A549 (cell line): ENCODE measurements around the gene ZMYND10. TPM values are rescaled to one million over a fixed set of nuclear protein-coding genes. Genes with fewer than 3 reads are reported as not detected.

Experiments used
- ATAC-seq, 2 experiments: fragments of 200-7000 bp in 1 of 2; fragments of >200 bp in 1 of 2; cut with Nextera tagmentation in 1 of 2; cut with Tn5 transposase in 1 of 2; 3 replicates each; pipeline versions ENCODE4 v1.8.0 to v1.9.1; 2018 to 2020; ENCODE audit warnings: mild to moderate bottlenecking in 1 of 2, moderate library complexity in 1 of 2
- CTCF ChIA-PET: fragments of 300-600 bp; sonication (Branson Sonifier 250); formaldehyde crosslinking; extraction: SDS; loops from one replicate; lab custom pipeline; 2021; ENCODE audit warnings: antibody characterized with exemption, inconsistent platforms; lab: Yijun Ruan, JAX
- POLR2A ChIA-PET: fragments of 350-600 bp; formaldehyde crosslinking; extraction: SDS; loops from one replicate; lab custom pipeline; 2021; ENCODE audit warnings: antibody characterized with exemption, inconsistent platforms; lab: Yijun Ruan, JAX
- DNase-seq, 2 experiments: peaks; one replicate each; pipeline versions ENCODE4 v3.0.0 to v3.0.0-alpha.2; 2011 to 2016; ENCODE audit warnings: low read depth in 1 of 2, low spot score in 1 of 2
- FAIRE-seq: peaks from 2 replicates; lab custom pipeline; 2011; peaks lifted over from hg19 to GRCh38; lab: Jason Lieb, UNC
- H3K27ac ChIP-seq, 2 experiments: fragments of >200 bp; sonication (Bioruptor Twin); formaldehyde crosslinking; 3 replicates each; pipeline ENCODE4 v1.5.1; 2016 to 2017
- H3K4me1 ChIP-seq: fragments of >200 bp; sonication (Bioruptor Twin); formaldehyde crosslinking; 3 replicates; pipeline ENCODE4 v1.6.1; 2016
- H3K4me2 ChIP-seq: fragments of >200 bp; sonication (Bioruptor Twin); formaldehyde crosslinking; 3 replicates; pipeline ENCODE4 v1.6.1; 2016
- H3K4me3 ChIP-seq: fragments of >200 bp; sonication (Bioruptor Twin); formaldehyde crosslinking; 3 replicates; pipeline ENCODE4 v1.5.1; 2016
- H3K9me3 ChIP-seq: fragments of >200 bp; sonication (Bioruptor Twin); formaldehyde crosslinking; 3 replicates; pipeline ENCODE4 v1.6.1; 2016
- ATOH8 ChIP-seq: fragments of 250-450 bp; sonication (Bioruptor Pico); IDR thresholded peaks from 2 replicates; pipeline ENCODE4 v1.5.0; 2020; ENCODE audit warnings: low read depth, mild to moderate bottlenecking, moderate library complexity
- CBX8 ChIP-seq: fragments of 200-600 bp; sonication (generic); IDR thresholded peaks from 2 replicates; pipeline ENCODE4 v1.6.1; 2016
- CEBPB ChIP-seq, 2 experiments: fragments of >200 bp in 1 of 2; sonication (Bioruptor Twin) in 1 of 2; formaldehyde crosslinking in 1 of 2; IDR thresholded peaks; 2 replicates each; pipeline ENCODE4 v1.6.1; 2012 to 2016
- CHD4 ChIP-seq: fragments of 200-600 bp; sonication (generic); IDR thresholded peaks from 2 replicates; pipeline ENCODE4 v1.6.1; 2016; ENCODE audit warnings: antibody characterized with exemption, mild to moderate bottlenecking, borderline replicate concordance
- ELK1 ChIP-seq: fragments of 150-350 bp; IDR thresholded peaks from 2 replicates; pipeline ENCODE4 v1.6.1; 2014; ENCODE audit warnings: low read depth, mild to moderate bottlenecking, low read length
- GATA3 ChIP-seq: IDR thresholded peaks from 2 replicates; pipeline ENCODE4 v1.6.1; 2012; ENCODE audit warnings: borderline replicate concordance
- HDAC2 ChIP-seq: fragments of 200-600 bp; sonication (generic); IDR thresholded peaks from 2 replicates; pipeline ENCODE4 v1.6.1; 2016
- HES2 ChIP-seq: fragments of >200 bp; sonication (Bioruptor Twin); formaldehyde crosslinking; IDR thresholded peaks from 2 replicates; pipeline ENCODE4 v1.6.1; 2016
- HOXB13 ChIP-seq: fragments of 250-450 bp; sonication (Bioruptor Pico); IDR thresholded peaks from 2 replicates; pipeline ENCODE4 v1.5.0; 2020; ENCODE audit warnings: low read depth, mild to moderate bottlenecking, moderate library complexity
- JUNB ChIP-seq: fragments of >200 bp; sonication (Bioruptor Twin); formaldehyde crosslinking; IDR thresholded peaks from 2 replicates; pipeline ENCODE4 v1.6.1; 2016
- MAFK ChIP-seq: fragments of 450-650 bp; IDR thresholded peaks from 2 replicates; pipeline ENCODE4 v1.6.1; 2014; ENCODE audit not compliant: partially characterized antibody
- MAX ChIP-seq: IDR thresholded peaks from 2 replicates; pipeline ENCODE4 v1.6.1; 2012
- PBX3 ChIP-seq: IDR thresholded peaks from 2 replicates; pipeline ENCODE4 v1.6.1; 2012
- PHF8 ChIP-seq: fragments of 200-600 bp; sonication (generic); IDR thresholded peaks from 2 replicates; pipeline ENCODE4 v1.6.1; 2016; ENCODE audit warnings: low read depth, mild to moderate bottlenecking, antibody characterized with exemption, moderate library complexity, borderline replicate concordance
- SREBF2 ChIP-seq: fragments of 450-650 bp; IDR thresholded peaks from 2 replicates; pipeline ENCODE4 v1.6.1; 2014; ENCODE audit warnings: mild to moderate bottlenecking, moderate library complexity
- TFCP2L1 ChIP-seq: fragments of 250-450 bp; sonication (Bioruptor Pico); IDR thresholded peaks from 2 replicates; pipeline ENCODE4 v1.5.0; 2021; ENCODE audit warnings: mild to moderate bottlenecking
- USF2 ChIP-seq: fragments of 450-650 bp; IDR thresholded peaks from 2 replicates; pipeline ENCODE4 v1.6.1; 2014; ENCODE audit warnings: antibody characterized with exemption
- ZFP36 ChIP-seq: fragments of 450-650 bp; IDR thresholded peaks from 2 replicates; pipeline ENCODE4 v1.6.1; 2014; ENCODE audit warnings: borderline replicate concordance; ENCODE audit not compliant: partially characterized antibody
- ZNF302 ChIP-seq: fragments of 250-450 bp; sonication (Bioruptor Pico); IDR thresholded peaks from 2 replicates; pipeline ENCODE4 v1.9.0; 2021; ENCODE audit warnings: inconsistent platforms, mild to moderate bottlenecking, moderate library complexity
- WGBS: methylation state at CpG from one replicate; pipeline ENCODE4 v1.1.6; 2017; ENCODE audit errors: missing lambda C conversion rate; 5-methylcytosine and 5-hydroxymethylcytosine counted together
- polyA plus RNA-seq, 4 experiments: library from polyadenylated mRNA; depleted of rRNA in 3 of 4; stranded (reverse); fragments of >200 nt; fragmentation: RNase III in 1 of 4; extraction: RNeasy Plus Mini Kit Qiagen cat#74134 plus additional on column Dnase treatment in 1 of 4; gene quantifications; 2 replicates in 3 of 4; 3 replicates in 1 of 4; pipeline ENCODE4 v1.2.3, GENCODE V29; 2011 to 2017

ZMYND10 gene
- polyA plus RNA-seq, 2 of the 4 experiments (the other 2 are of a cell fraction) = 0.43 to 0.77 TPM

- ChIA-PET CTCF (interaction anchor here (0.8 kb wide), 1 partner anchor 64 kb away, joined by 3 read pairs; no protein-coding TSS in a partner anchor), POLR2A (no interaction called here)
- ATAC-seq = no peak
- no peak overlapping the region for H3K27ac ChIP-seq
- no peak overlapping the region for H3K4me2 ChIP-seq
- no peak for FAIRE-seq
- TF ChIP-seq PHF8 = no peak
- no peak for TF ChIP-seq CHD4
- TF ChIP-seq ZNF302 (CRISPR knock-in tag) = no peak
- no peak for TF ChIP-seq TFCP2L1 (CRISPR knock-in tag)
- no peaks in the 10 kb centered on the region for H3K9me3 ChIP-seq
- no peak overlapping the region for H3K4me3 ChIP-seq
- WGBS = 81% methylated on average over 13 of the region's 13 CpGs
- H3K4me1 ChIP-seq = no peaks in the 10 kb centered on the region
- DNase-seq = no peak
Measured at GRCh38 chr3:50385754-50386153, 40.2 kb upstream of the ZMYND10 start.

GRCh38 chr3:50383750-50384149, 38.2 kb upstream of the ZMYND10 start:
- CTCF ChIA-PET = interaction anchor here (0.6 kb wide), 1 partner anchor 1608 kb away, joined by 3 read pairs; no protein-coding TSS in a partner anchor

GRCh38 chr3:50382722-50383121, 37.2 kb upstream of the ZMYND10 start:
- ATAC-seq (no peak), FAIRE-seq (no peak), DNase-seq (no peak)
- POLR2A ChIA-PET = no interaction called here
- Histone ChIP-seq H3K9me3 (no peaks in the 10 kb centered on the region), H3K4me2 (no peak overlapping the region), H3K4me1 (no peaks in the 10 kb centered on the region), H3K4me3 (no peak overlapping the region), H3K27ac (no peak overlapping the region)
- 85% methylated on average over 12 of the region's 12 CpGs for WGBS
- CTCF ChIA-PET = no interaction called here
- TF ChIP-seq PBX3 (no peak), HES2 (no peak), GATA3 (no peak)

More at GRCh38 chr3:50383750-50384149, 38.2 kb upstream of the ZMYND10 start:
- POLR2A ChIA-PET = no interaction called here
- Histone ChIP-seq H3K4me1 (no peaks in the 10 kb centered on the region), H3K9me3 (no peaks in the 10 kb centered on the region)
- no peak for TF ChIP-seq ZFP36
- TF ChIP-seq CEBPB (IDR thresholded peaks at IDR 0.05) = no peak
- no peak for TF ChIP-seq ATOH8 (CRISPR knock-in tag)
- no peak for TF ChIP-seq SREBF2
- TF ChIP-seq, all 56 proteins: peak for 0
- ATAC-seq (no peak), DNase-seq (no peak), FAIRE-seq (no peak)
- Histone ChIP-seq H3K27ac (no peak overlapping the region), H3K4me2 (no peak overlapping the region), H3K4me3 (no peak overlapping the region)
- WGBS = 61% methylated on average over 6 of the region's 6 CpGs

- ChIA-PET POLR2A (interaction anchor here (0.6 kb wide), 1 partner anchor 16 kb away, joined by 3 read pairs; no protein-coding TSS in a partner anchor), CTCF (no interaction called here)
- no peak for FAIRE-seq
- 90% methylated on average over 2 of the region's 4 CpGs for WGBS
- TF ChIP-seq USF2 = no peak
- no peak for TF ChIP-seq MAFK
- no peak for TF ChIP-seq JUNB
- no peak for TF ChIP-seq HOXB13
- TF ChIP-seq CEBPB (IDR thresholded peaks at IDR 0.05) = no peak
- no peak for TF ChIP-seq SREBF2
- no peak for TF ChIP-seq ELK1
- TF ChIP-seq HES2 = no peak
- no peak for TF ChIP-seq HDAC2
- no peak for TF ChIP-seq CBX8
- no peak for TF ChIP-seq MAX
- no peak overlapping the region for H3K4me2 ChIP-seq
- H3K9me3 ChIP-seq = no peaks in the 10 kb centered on the region
- H3K4me3 ChIP-seq = no peak overlapping the region
- H3K27ac ChIP-seq = no peak overlapping the region
- ATAC-seq = no peak
- no peak for DNase-seq
- no peaks in the 10 kb centered on the region for H3K4me1 ChIP-seq
Measured at GRCh38 chr3:50381383-50381782, 35.9 kb upstream of the ZMYND10 start.
